Motor neuron (in vitro differentiated cells): Measurements from ENCODE around the gene PRH1. TPM values are rescaled to one million over a fixed set of nuclear protein-coding genes. Genes with fewer than 3 reads are reported as not detected.

ENCODE experiments used
- ATAC-seq, 8 experiments: fragments of 200-7000 bp; cut with Tn5 transposase; replicated peaks in 6 of 8; 2 replicates each; pipeline ENCODE4 v1.8.0; 2021; ENCODE audit warnings: mild to moderate bottlenecking in 8 of 8, moderate library complexity in 8 of 8
- H3K27ac ChIP-seq, 2 donors: fragments of 250-450 bp; sonication (Bioruptor Pico); 2 replicates each; pipeline ENCODE4 v1.9.0; 2021; ENCODE audit warnings: antibody characterized with exemption in 2 of 2, mild to moderate bottlenecking in 2 of 2, moderate library complexity in 1 of 2
- H3K4me1 ChIP-seq, 2 donors: fragments of 250-450 bp; sonication (Bioruptor Pico); replicated peaks in 1 of 2; 2 replicates each; pipeline ENCODE4 v1.6.1; 2021; ENCODE audit warnings: antibody characterized with exemption in 2 of 2, mild to moderate bottlenecking in 2 of 2, moderate library complexity in 1 of 2
- H3K4me3 ChIP-seq, 5 donors: fragments of 250-450 bp; sonication (Bioruptor Pico); 2 replicates each; pipeline ENCODE4 v1.9.0; 2021; ENCODE audit warnings: antibody characterized with exemption in 5 of 5, mild to moderate bottlenecking in 5 of 5, moderate library complexity in 4 of 5
- WGBS, 10 experiments: fragments of 450-650 bp; shearing (Covaris generic); methylation state at CpG; one replicate each; pipeline ENCODE4 v1.0.0; 2022; 5-methylcytosine and 5-hydroxymethylcytosine counted together
- in situ Hi-C, 9 experiments: fragments of 400-800 bp; cut with MboI; loops; one replicate each; pipeline ENCODE4 v1.15.0; 2021; ENCODE audit warnings: low sequenced_read_pairs in 9 of 9, low pct_unique_long_range_greater_than_20kb in 2 of 9; ENCODE audit not compliant: unreplicated experiment in 9 of 9
- total RNA-seq, 8 experiments: library from RNA; unstranded; fragments of 300-600 nt; gene quantifications; 2 replicates each; pipeline versions ENCODE4 v1.2.3 to v1.2.4, GENCODE V29; 2022

The PRH1 gene
- total RNA-seq, 8 experiments from 2014 or later = 14.8 to 57.0 (median 28.8) TPM

- 67 to 100% (median 91%) methylated on average over 2 of the region's 2 CpGs; no CpG with 5 or more reads in 1 of the 10 experiments for WGBS, 10 experiments
- ATAC-seq = no peak
- in situ Hi-C loops = no loop called here
- H3K27ac ChIP-seq = no peak overlapping the region
- no peak overlapping the region for H3K4me3 ChIP-seq
- no peaks in the 10 kb centered on the region for H3K4me1 ChIP-seq
Measured at GRCh38 chr12:10873378-10873777, 10.7 kb downstream of the PRH1 start.

DNA sequence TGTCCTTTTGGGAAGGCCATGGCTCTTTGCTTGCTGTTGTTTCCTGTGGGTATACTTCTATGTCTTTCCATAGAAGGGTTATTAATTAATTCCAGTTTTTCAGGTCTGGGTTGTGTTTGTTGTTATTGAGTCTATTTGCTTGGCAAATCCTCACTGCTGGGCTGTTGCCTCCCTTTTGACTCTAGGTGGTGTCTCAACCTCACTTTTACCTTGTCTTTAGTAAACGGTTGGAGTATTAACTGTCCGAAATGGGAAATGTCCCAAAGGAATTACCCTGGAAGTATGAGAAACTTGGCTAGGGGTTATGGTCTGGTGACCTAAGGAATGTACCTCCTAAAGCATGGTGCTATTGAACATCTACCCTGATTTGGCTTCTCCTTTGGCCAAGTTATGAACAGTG lies 16.7 kb downstream of the PRH1 start:
- Histone ChIP-seq H3K27ac (no peak overlapping the region), H3K4me1 (no peaks in the 10 kb centered on the region), H3K4me3 (no peak overlapping the region)
- in situ Hi-C loops = no loop called here
- WGBS, 10 experiments = 78 to 100% (median 86%) methylated on average over 1 to 2 of the region's 2 CpGs; no CpG with 5 or more reads in 2 of the 10 experiments
- no peak for ATAC-seq

- in situ Hi-C loops = no loop called here
- H3K4me1 ChIP-seq = no peaks in the 10 kb centered on the region
- no peak overlapping the region for H3K4me3 ChIP-seq
- 0 to 100% (median 86%) methylated on average over 1 to 2 of the region's 2 CpGs for WGBS, 10 experiments
- H3K27ac ChIP-seq = no peak overlapping the region
- ATAC-seq = peak in 3 of 8 experiments; percentile 90 to 93 (median 90)
Measured at GRCh38 chr12:10863512-10864218, 20.4 kb downstream of the PRH1 start.

DNA sequence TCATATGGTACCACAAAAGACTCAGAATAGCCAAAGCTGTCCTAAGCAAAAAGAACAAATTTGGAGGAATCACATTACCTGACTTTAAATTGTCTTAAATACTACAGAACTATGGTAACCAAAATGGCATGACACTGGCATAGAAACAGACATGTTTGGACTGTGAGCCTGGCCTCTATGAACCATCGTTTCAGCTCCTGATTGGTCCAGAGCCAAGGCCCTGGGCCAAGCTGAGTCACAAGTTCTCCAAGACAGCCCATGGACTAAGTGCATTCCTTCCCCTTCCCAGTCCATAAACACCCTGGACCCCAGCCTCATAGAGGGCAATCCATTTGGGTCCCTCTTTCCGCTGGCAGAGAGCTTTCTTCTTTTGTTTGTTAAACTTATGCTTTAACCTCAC lies 22.7 kb downstream of the PRH1 start:
- no peak for ATAC-seq
- 50 to 100% (median 93%) methylated on average over 1 to 2 of the region's 2 CpGs; no CpG with 5 or more reads in 3 of the 10 experiments for WGBS, 10 experiments
- in situ Hi-C loops = no loop called here

DNA sequence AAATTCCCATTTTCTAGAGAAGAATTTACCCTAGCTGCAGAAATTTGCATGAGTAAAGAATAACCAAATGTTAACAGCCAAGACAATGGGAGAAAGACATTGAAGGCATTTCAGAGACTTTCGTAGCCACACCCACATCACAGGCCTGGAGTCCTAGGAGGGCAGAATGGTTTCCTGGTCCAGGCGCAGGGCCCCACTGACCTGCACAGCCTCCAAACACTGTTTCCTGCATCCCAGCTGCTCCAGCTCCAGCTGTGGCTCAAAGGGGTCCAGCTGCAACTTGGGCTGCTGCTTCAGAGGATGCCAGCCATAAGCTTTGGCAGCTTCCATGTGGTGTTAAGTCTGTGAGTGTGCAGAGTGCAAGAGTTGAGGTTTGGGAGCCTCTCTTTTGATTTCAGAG lies 28.2 kb downstream of the PRH1 start:
- no peak for ATAC-seq
- Histone ChIP-seq H3K4me3 (no peak overlapping the region), H3K4me1 (no peaks in the 10 kb centered on the region), H3K27ac (no peak overlapping the region)
- in situ Hi-C loops = no loop called here
- whole genome bisulfite sequencing, 10 experiments = 67 to 100% (median 85%) methylated on average over 1 to 2 of the region's 2 CpGs; no CpG with 5 or more reads in 4 of the 10 experiments

More for the DNA sequence above, 22.7 kb downstream of the PRH1 start:
- no peak overlapping the region for H3K27ac ChIP-seq
- H3K4me3 ChIP-seq = no peak overlapping the region
- no peaks in the 10 kb centered on the region for H3K4me1 ChIP-seq

DNA sequence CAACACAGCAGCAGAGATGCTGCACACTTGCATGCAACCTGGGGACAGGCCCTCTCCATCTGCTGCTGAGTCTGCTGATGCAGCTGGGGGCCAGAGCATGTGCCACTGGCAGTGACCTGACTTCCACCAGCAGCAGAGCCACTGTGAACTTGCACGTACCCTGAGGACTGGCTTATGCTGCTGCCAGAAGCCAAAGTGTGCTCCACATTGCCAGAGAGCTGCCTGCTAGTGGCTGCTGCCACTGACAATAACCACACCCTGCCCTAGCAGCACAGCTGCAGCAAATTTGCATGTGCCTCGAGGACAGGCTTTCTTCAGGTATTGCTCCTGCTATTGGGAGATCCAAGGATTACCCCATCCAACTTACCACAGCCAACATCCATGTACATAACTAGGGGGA lies 30.3 kb downstream of the PRH1 start:
- in situ Hi-C loops = no loop called here
- H3K4me3 ChIP-seq = no peak overlapping the region
- WGBS, 10 experiments = 60 to 100% methylated on average over 1 to 2 of the region's 2 CpGs; no CpG with 5 or more reads in 8 of the 10 experiments
- peak in 3 of 8 experiments; percentile 81 to 95 (median 92) for ATAC-seq
- H3K27ac ChIP-seq = no peak overlapping the region
- H3K4me1 ChIP-seq = no peaks in the 10 kb centered on the region

DNA sequence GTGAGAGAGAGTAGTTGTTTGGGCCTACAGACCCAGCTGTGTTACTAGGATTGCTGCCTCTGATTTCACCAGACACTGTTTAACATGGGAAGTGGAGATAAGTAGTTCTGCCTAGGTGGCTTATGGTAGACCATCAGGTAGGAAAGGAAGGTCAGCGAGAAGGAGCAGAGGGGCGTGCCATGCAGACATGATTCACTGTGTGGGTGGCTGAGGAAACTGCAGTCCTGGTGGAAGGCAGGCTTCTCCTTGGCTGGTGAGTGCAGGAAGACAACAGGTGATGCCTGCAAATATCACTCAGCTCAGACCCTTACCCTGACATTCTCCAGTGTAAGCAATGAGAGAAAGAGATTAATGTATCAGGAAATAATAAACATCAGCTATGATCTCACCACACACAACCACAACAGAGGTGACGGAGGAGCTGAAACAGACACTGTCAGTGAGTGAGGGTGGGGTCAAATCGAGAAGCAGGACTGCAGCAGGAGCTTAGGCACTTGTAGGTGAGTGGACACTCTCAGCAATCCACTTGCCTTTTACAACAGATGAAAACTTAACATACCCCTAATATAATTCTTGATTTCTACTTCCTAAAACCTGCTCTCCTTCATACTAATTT lies 32.7 kb downstream of the PRH1 start:
- H3K4me3 ChIP-seq = no peak overlapping the region
- H3K4me1 ChIP-seq = peaks cover 0 to 7% of the 10 kb centered on the region in 2 donors
- no peak overlapping the region for H3K27ac ChIP-seq
- ATAC-seq = no peak
- in situ Hi-C loops = no loop called here
- WGBS, 10 experiments = 71 to 100% (median 100%) methylated on average over 1 to 3 of the region's 4 CpGs; no CpG with 5 or more reads in 2 of the 10 experiments

DNA sequence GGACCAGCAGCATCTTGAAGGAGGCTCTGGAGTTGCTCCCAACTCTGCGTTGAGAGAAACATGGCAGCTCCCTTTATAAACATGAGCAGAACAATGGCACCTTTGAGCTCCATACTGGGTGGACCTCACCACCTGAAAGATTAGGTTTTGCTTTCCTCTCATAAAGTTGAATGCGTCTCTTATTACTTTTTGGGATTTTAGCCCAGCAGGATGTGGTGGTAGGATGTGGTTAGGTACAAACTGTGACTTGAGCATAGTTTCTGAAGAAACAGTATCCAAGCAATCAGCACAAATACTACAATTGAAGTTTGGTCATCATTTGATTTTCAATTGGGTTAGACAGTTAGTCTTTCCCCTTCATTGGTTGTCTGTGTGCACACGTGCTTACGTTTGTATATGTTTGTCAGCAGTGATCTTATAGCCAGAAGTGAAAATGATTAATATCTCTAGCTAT lies 34.6 kb downstream of the PRH1 start, which contains the start of gene PRR4:
Gene PRR4, minus strand, starts transcription at position 51 of the 454 bp plus-strand sequence. Its CDS starts 38 bp downstream, at position 13.
- WGBS, 10 experiments = 82 to 100% (median 96%) methylated on average over 2 to 4 of the region's 4 CpGs; no CpG with 5 or more reads in 1 of the 10 experiments
- no peak for ATAC-seq
- Histone ChIP-seq H3K27ac (no peak within 1 kb of the TSS), H3K4me1 (peaks cover 0 to 7% of the 10 kb centered on the region in 2 donors), H3K4me3 (no peak within 1 kb of the TSS)
- in situ Hi-C loops = no loop called here

DNA sequence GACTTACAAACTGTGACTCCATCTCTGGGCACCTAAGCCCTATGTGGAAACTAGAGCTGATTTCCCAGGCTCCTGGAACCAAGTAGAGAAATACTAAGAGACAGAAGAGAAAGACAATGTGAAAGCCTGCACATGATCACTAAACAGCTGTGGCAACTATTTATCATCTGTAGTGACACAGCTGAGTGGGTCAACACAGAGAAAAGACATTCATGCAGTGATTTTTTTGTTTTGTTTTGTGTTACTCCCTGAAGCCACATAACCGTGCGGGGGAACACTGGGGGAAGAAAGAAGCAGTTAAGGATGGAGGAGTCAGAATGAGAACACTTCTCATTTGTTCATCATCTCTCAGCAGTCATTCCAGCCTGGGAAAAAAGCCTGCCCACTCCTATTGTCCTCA lies 36.3 kb downstream of the PRH1 start:
- 0 to 11% (median 5%) methylated on average over 1 to 2 of the region's 2 CpGs; no CpG with 5 or more reads in 6 of the 10 experiments for WGBS, 10 experiments
- H3K4me1 ChIP-seq = peaks cover 0 to 7% of the 10 kb centered on the region in 2 donors
- in situ Hi-C loops = no loop called here
- ATAC-seq = peak in 5 of 8 experiments; percentile 54 to 93 (median 82)
- no peak overlapping the region for H3K4me3 ChIP-seq
- H3K27ac ChIP-seq = no peak overlapping the region

GRCh38 chr12:10842862-10843261 lies 41.2 kb downstream of the PRH1 start:
- in situ Hi-C loops = no loop called here
- ATAC-seq = no peak
- 75 to 100% (median 91%) methylated on average over 1 to 2 of the region's 2 CpGs; no CpG with 5 or more reads in 4 of the 10 experiments for WGBS, 10 experiments

GRCh38 chr12:10838461-10838860 lies 45.6 kb downstream of the PRH1 start:
- ATAC-seq = no peak
- Histone ChIP-seq H3K27ac (no peak overlapping the region), H3K4me3 (no peak overlapping the region), H3K4me1 (no peaks in the 10 kb centered on the region)
- in situ Hi-C loops = no loop called here
- 36 to 100% (median 78%) methylated on average over 1 to 3 of the region's 3 CpGs; no CpG with 5 or more reads in 1 of the 10 experiments for WGBS, 10 experiments

More at GRCh38 chr12:10842862-10843261, 41.2 kb downstream of the PRH1 start:
- Histone ChIP-seq H3K4me1 (peaks cover 0 to 4% of the 10 kb centered on the region in 2 donors), H3K27ac (no peak overlapping the region), H3K4me3 (no peak overlapping the region)
